NCI-H510A (cell line): ENCODE results near the gene TNNT3.
"Not testable (repeated sequence)": the region's sequence is repeated elsewhere in the genome, so short reads cannot be mapped to it uniquely, and the experiment has no call there.

Source experiments
- DNase-seq: peaks from one replicate; lab custom pipeline; 2025; lab: John Stamatoyannopoulos, UW

The TNNT3 gene

GRCh38 chr11:1919391-1920127, at the start of gene TNNT3:
Gene TNNT3 (plus strand): TSS chr11:1919703. CDS start chr11:1922875, 3,172 bp downstream.
- no peak for DNase-seq

- DNase-seq = no peak
Measured at GRCh38 chr11:1870326-1870696, 49.2 kb upstream of the TNNT3 start.

GRCh38 chr11:1870721-1871466, 48.6 kb upstream of the TNNT3 start:
- no peak for DNase-seq

GRCh38 chr11:1871531-1871930, 48.0 kb upstream of the TNNT3 start:
- DNase-seq = no peak

- DNase-seq = no peak
Measured at GRCh38 chr11:1872267-1872985, 47.1 kb upstream of the TNNT3 start.

- DNase-seq = no peak
Measured at GRCh38 chr11:1873048-1873812, 46.3 kb upstream of the TNNT3 start.

- DNase-seq = not testable (repeated sequence)
Measured at GRCh38 chr11:1873813-1874150, 45.7 kb upstream of the TNNT3 start.

- DNase-seq = not testable (repeated sequence)
Measured at GRCh38 chr11:1874441-1875092, 44.9 kb upstream of the TNNT3 start.

GRCh38 chr11:1875093-1875850, 44.2 kb upstream of the TNNT3 start:
- no peak for DNase-seq

- not testable (repeated sequence) for DNase-seq
Measured at GRCh38 chr11:1875851-1876301, 43.6 kb upstream of the TNNT3 start.

GRCh38 chr11:1876361-1877063, 43.0 kb upstream of the TNNT3 start:
- no peak for DNase-seq

GRCh38 chr11:1877211-1878136, 42.0 kb upstream of the TNNT3 start:
- DNase-seq = no peak

GRCh38 chr11:1878137-1879031, 41.1 kb upstream of the TNNT3 start:
- DNase-seq = no peak

- DNase-seq = no peak
Measured at GRCh38 chr11:1879342-1879940, 40.1 kb upstream of the TNNT3 start.

- DNase-seq = no peak
Measured at GRCh38 chr11:1879941-1880720, 39.4 kb upstream of the TNNT3 start.

GRCh38 chr11:1880746-1881441, 38.6 kb upstream of the TNNT3 start:
- DNase-seq = no peak
